C4-2B (cell line): ENCODE data around the gene GTPBP6.
"Not testable (repeated sequence)": the region's sequence is repeated elsewhere in the genome, so short reads cannot be mapped to it uniquely, and the experiment has no call there.

Experiments
- H3K27ac ChIP-seq: fragments of 450-650 bp; 2 replicates; pipeline ENCODE4 v1.5.1; 2017
- ZFX ChIP-seq: fragments of 450-650 bp; IDR thresholded peaks from 2 replicates; pipeline ENCODE4 v1.6.1; 2017
- TF ChIP-seq, protein P1 (sequence below): fragments of 450-650 bp; conservative IDR thresholded peaks from 2 replicates; pipeline ENCODE4 v1.5.1; 2017; ENCODE audit warnings: mild to moderate bottlenecking

Gene GTPBP6

DNA sequence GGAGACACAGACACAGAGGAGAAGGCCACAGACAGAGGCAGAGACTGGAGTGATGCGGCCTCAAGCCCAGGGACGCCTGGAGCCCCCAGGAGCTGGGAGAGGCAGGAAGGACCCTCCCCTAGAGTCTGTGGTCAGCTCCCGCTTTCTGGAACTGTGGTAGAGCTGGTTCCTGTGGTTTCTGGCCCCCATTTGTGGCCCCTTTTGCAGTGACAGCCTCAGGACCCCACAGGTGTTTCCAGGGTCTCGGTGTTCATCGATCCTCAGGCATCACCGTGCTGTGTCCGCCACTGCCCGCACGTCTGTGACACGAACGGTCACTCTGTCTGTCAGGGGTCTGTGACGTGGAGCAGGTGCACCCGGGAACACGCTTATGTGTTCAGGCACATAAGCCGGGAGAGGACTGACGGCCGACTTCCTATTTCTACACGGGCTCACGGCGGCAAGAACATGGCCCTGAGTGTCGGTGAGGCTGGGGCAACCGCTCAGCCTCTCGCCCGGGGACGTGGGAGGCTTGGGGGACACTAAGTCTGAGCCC, 7.9 kb downstream of the GTPBP6 start:
- TF ChIP-seq, protein P1, sequence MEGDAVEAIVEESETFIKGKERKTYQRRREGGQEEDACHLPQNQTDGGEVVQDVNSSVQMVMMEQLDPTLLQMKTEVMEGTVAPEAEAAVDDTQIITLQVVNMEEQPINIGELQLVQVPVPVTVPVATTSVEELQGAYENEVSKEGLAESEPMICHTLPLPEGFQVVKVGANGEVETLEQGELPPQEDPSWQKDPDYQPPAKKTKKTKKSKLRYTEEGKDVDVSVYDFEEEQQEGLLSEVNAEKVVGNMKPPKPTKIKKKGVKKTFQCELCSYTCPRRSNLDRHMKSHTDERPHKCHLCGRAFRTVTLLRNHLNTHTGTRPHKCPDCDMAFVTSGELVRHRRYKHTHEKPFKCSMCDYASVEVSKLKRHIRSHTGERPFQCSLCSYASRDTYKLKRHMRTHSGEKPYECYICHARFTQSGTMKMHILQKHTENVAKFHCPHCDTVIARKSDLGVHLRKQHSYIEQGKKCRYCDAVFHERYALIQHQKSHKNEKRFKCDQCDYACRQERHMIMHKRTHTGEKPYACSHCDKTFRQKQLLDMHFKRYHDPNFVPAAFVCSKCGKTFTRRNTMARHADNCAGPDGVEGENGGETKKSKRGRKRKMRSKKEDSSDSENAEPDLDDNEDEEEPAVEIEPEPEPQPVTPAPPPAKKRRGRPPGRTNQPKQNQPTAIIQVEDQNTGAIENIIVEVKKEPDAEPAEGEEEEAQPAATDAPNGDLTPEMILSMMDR: no peak
- TF ChIP-seq ZFX: no peak
- no peak overlapping the region for H3K27ac ChIP-seq

DNA sequence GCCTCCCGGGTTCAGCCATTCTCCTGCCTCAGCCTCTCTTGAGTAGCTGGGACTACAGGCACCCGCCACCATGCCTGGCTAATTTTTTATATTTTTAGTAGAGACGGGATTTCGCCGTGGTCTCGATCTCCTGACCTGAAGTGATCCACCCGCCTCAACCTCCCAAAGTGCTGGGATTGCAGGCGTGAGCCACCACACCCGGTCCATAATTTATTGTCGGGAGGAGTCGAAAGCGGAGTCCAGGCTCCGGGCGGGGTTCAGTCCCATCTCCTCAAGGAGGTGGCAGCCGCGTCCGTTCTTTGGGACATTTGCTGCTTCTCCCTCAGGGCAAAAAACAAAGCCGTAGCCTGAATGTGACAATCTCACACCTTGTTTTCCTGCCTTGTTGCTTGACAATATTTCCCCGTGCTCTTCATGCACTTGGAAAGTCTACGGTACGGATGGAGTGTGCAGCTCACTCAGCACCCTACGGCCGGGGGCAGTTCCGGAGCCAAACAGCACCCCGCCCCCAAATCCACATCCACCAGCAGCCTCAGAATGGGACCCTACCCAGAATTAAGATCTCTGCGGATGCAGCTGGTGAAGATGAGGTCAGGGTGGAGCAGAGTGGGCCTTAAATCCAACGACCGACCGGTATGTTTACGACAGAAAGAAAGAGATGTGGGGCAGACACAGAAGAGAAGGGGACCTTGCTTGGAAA, 9.6 kb downstream of the GTPBP6 start:
- no peak overlapping the region for H3K27ac ChIP-seq
- TF ChIP-seq, protein P1: no peak
- TF ChIP-seq ZFX: no peak

DNA sequence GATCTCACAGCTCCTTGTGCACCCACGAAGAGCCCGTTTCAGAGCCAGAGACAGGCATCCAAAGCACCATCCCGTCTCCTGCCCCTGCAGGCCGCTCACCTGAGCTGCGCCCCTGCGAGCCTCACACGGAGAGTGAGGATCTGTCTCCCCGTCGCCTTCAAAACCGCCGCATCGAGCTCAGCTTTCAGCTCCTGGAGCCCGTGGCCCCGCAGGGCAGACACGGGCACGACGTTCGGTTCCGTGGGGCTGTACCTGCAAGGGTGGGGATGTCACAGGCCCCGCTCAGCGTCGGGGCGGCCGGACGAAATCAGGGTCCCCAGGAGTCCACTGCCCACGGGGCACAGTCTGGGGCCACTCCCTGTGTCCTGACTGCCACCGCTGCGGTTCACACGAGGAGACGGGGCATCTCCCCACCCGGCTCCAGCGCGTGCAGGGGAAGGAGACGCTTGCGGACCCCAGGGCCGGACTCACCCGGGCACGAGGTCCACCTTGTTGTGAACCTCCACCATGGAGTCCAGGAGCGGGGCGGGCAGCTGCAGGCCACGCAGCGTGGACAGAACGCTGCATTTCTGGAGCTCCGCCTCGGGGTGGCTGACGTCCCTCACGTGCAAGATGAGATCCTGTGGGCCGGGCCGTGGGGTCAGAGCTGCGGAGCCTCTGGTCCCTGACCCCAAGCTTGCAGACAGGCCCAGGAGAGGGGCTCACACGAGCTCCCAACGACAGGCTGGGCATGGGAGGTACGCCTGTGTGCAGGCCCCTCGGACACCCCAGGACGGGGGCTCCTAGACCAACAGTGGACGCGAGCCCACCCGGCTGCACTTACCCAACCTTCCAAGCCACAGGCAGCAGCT, 11.1 kb downstream of the GTPBP6 start:
- H3K27ac ChIP-seq: no peak overlapping the region
- no peak for TF ChIP-seq ZFX
- TF ChIP-seq, protein P1: no peak

DNA sequence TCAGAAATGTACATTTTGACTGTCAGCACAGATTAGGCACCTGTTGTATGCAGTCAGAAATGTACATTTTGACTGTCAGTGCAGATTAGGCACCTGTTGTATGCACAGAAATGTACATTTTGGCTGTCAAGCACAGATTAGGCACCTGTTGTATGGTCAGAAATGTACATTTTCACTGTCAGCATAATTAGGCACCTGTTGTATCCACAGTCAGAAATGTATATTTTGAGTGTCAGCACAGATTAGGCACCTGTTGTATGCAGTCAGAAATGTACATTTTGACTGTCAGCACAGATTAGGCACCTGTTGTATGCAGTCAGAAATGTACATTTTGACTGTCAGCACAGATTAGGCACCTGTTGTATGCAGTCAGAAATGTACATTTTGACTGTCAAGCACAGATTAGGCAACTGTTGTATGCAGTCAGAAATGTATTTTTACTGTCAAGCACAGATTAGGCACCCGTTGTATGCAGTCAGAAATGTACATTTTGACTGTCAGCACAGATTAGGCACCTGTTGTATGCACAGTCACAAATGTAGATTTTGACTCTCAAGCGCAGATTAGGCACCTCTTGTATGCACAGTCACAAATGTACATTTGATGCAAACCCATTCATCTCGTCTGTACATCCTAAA, 11.9 kb downstream of the GTPBP6 start:
- H3K27ac ChIP-seq: not testable (repeated sequence)

DNA sequence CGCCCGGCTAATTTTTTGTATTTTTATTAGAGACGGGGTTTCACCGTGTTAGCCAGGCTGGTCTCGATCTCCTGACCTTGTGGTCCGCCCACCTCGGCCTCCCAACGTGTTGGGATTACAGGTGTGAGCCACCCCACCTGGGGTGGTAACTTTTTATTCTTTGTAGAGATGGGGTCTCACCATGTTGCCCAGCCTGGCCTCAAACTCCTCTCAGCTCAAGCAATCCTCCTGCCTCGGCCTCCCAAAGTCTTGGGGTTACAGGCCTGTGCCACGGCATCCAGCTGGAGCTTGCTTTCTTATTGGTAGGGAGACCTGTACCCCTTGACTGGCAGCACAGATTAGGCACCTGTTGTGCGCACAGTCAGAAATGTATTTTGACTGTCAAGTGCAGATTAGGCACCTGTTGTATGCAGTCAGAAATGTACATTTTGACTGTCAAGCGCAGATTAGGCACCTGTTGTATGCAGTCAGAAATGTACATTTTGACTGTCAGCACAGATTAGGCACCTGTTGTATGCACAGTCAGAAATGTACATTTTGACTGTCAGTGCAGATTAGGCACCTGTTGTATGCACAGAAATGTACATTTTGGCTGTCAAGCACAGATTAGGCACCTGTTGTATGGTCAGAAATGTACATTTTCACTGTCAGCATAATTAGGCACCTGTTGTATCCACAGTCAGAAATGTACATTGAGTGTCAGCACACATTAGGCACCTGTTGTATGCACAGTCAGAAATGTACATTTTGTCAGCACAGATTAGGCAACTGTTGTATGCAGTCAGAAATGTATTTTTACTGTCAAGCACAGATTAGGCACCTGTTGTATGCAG, 12.6 kb downstream of the GTPBP6 start:
- H3K27ac ChIP-seq: not testable (repeated sequence)

DNA sequence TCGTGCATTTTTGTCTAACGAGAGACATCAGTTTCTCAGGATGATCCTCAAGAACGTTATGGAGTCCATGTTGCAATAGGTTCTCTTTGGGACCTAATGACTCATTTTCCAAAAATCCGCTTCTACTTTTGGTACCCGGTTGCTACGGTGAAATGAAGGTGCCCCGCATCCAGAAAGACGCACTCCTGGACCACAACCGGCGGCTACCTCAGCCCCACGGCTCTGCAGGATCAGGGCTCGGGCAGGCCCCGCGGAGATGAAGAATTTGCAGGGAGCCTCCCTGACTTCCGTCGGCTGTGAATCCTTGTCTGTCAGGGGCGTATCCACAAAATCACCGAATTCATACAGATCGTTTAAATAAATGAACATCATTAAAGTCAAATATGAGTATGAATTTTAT, 15.6 kb downstream of the GTPBP6 start:
- TF ChIP-seq, protein P1: no peak
- no peak for TF ChIP-seq ZFX
- no peak overlapping the region for H3K27ac ChIP-seq

DNA sequence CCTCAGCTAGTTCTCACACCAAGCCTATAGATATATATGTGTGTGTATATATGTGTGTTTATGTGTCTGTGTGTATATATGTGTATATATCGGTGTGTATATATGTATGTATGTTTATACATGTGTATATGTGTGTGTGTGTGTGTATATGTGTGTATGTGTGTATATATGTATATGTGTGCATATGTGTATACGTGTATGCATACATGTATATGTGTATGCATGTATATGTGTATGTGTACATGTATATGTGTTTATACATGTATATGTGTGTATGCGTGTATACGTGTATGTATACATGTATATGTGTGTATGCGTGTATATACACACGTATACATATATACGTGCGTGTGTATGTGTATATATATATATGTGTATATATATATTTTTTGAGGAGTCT, 18.3 kb downstream of the GTPBP6 start:
- H3K27ac ChIP-seq: no peak overlapping the region
- TF ChIP-seq ZFX: no peak
- TF ChIP-seq, protein P1: no peak
